Dedifferentiated amniotic fluid mesenchymal stem cell (primary cell): ENCODE results near the gene TMEM44.
"Not testable (repeated sequence)": the region's sequence is repeated elsewhere in the genome, so short reads cannot be mapped to it uniquely, and the experiment has no call there.

Experiments used
- DNase-seq: peaks from one replicate; pipeline ENCODE4 v3.0.0-alpha.2; 2016; ENCODE audit errors: extremely low spot score

TMEM44 gene

GRCh38 chr3:194642769-194643168, 9.6 kb upstream of the TMEM44 start:
- DNase-seq = no peak

- no peak for DNase-seq
Observed at GRCh38 chr3:194640829-194641228, 7.6 kb upstream of the TMEM44 start.

GRCh38 chr3:194638991-194639605, 5.9 kb upstream of the TMEM44 start:
- DNase-seq = no peak

GRCh38 chr3:194637541-194638400, 4.6 kb upstream of the TMEM44 start:
- no peak for DNase-seq

- no peak for DNase-seq
Observed at GRCh38 chr3:194637066-194637465, 3.8 kb upstream of the TMEM44 start.

GRCh38 chr3:194632809-194633348, 340 bp downstream of the TMEM44 start:
- no peak for DNase-seq

GRCh38 chr3:194632226-194632808, 902 bp downstream of the TMEM44 start:
- no peak for DNase-seq

- no peak for DNase-seq
Observed at GRCh38 chr3:194631696-194632095, 1.5 kb downstream of the TMEM44 start.

GRCh38 chr3:194630681-194631080, 2.5 kb downstream of the TMEM44 start:
- not testable (repeated sequence) for DNase-seq

- no peak for DNase-seq
Observed at GRCh38 chr3:194624956-194625355, 8.3 kb downstream of the TMEM44 start.

GRCh38 chr3:194623449-194624290, 9.5 kb downstream of the TMEM44 start:
- no peak for DNase-seq

GRCh38 chr3:194622621-194623340, 10.4 kb downstream of the TMEM44 start:
- no peak for DNase-seq

GRCh38 chr3:194621947-194622346, 11.3 kb downstream of the TMEM44 start:
- DNase-seq = no peak

GRCh38 chr3:194620196-194620595, 13.0 kb downstream of the TMEM44 start:
- DNase-seq = no peak

- no peak for DNase-seq
Observed at GRCh38 chr3:194619741-194620140, 13.5 kb downstream of the TMEM44 start.

- no peak for DNase-seq
Observed at GRCh38 chr3:194618858-194619608, 14.2 kb downstream of the TMEM44 start.

GRCh38 chr3:194617827-194618226, 15.4 kb downstream of the TMEM44 start:
- DNase-seq = no peak

- no peak for DNase-seq
Observed at GRCh38 chr3:194617143-194617671, 16.0 kb downstream of the TMEM44 start.

GRCh38 chr3:194615226-194615625, 18.0 kb downstream of the TMEM44 start:
- DNase-seq = no peak

GRCh38 chr3:194612221-194612620, 21.0 kb downstream of the TMEM44 start:
- no peak for DNase-seq
